Dermis blood vessel endothelial cell (primary cell): ENCODE data around the gene AHR. TPM values are rescaled to one million over a fixed set of nuclear protein-coding genes. Genes with fewer than 3 reads are reported as not detected.
"Not testable (repeated sequence)": the region's sequence is repeated elsewhere in the genome, so short reads cannot be mapped to it uniquely, and the experiment has no call there.

Experiments
- DNase-seq: peaks from one replicate; pipeline ENCODE4 v3.0.0; 2010
- total RNA-seq: library from RNA; depleted of rRNA; stranded (reverse); fragments of >200 nt; gene quantifications from 2 replicates; pipeline ENCODE4 v1.2.3, GENCODE V29; 2014

AHR gene
- total RNA-seq, 1 donor from 2014 or later: 142 TPM

- no peak for DNase-seq
Observed at GRCh38 chr7:17342756-17343155, 44.3 kb downstream of the AHR start.

GRCh38 chr7:17347401-17347800 lies 48.9 kb downstream of the AHR start:
- no peak for DNase-seq

GRCh38 chr7:17348932-17349331 lies 50.5 kb downstream of the AHR start:
- DNase-seq: not testable (repeated sequence)

GRCh38 chr7:17350321-17350720 lies 51.9 kb downstream of the AHR start:
- not testable (repeated sequence) for DNase-seq

GRCh38 chr7:17353650-17354419 lies 55.4 kb downstream of the AHR start:
- not testable (repeated sequence) for DNase-seq

GRCh38 chr7:17354473-17354872 lies 56.0 kb downstream of the AHR start:
- DNase-seq: no peak

GRCh38 chr7:17355050-17355449 lies 56.6 kb downstream of the AHR start:
- no peak for DNase-seq

- no peak for DNase-seq
Observed at GRCh38 chr7:17357952-17358351, 59.5 kb downstream of the AHR start.

- no peak for DNase-seq
Observed at GRCh38 chr7:17359610-17360009, 61.2 kb downstream of the AHR start.

GRCh38 chr7:17362439-17363105 lies 64.1 kb downstream of the AHR start:
- no peak for DNase-seq

- DNase-seq: no peak
Observed at GRCh38 chr7:17364671-17365070, 66.2 kb downstream of the AHR start.

GRCh38 chr7:17365775-17366174 lies 67.3 kb downstream of the AHR start:
- no peak for DNase-seq

GRCh38 chr7:17367502-17367901 lies 69.0 kb downstream of the AHR start:
- no peak for DNase-seq

GRCh38 chr7:17368856-17369524 lies 70.5 kb downstream of the AHR start:
- no peak for DNase-seq

- DNase-seq: peak; percentile 13
Observed at GRCh38 chr7:17369691-17370426, 71.4 kb downstream of the AHR start.

- DNase-seq: peak; percentile 29
Observed at GRCh38 chr7:17370901-17371585, 72.6 kb downstream of the AHR start.

- peak; percentile 84 for DNase-seq
Observed at GRCh38 chr7:17371671-17372524, 73.4 kb downstream of the AHR start.

- no peak for DNase-seq
Observed at GRCh38 chr7:17374157-17374556, 75.7 kb downstream of the AHR start.

GRCh38 chr7:17374654-17375053 lies 76.2 kb downstream of the AHR start:
- DNase-seq: no peak

GRCh38 chr7:17376595-17376994 lies 78.1 kb downstream of the AHR start:
- no peak for DNase-seq
